ENCODE results near the gene TFE3. TPM values are rescaled to one million over a fixed set of nuclear protein-coding genes. Genes with fewer than 3 reads are reported as not detected.

Gene TFE3
- total RNA-seq, 1 experiment from 2014 or later, result 71.7 TPM

DNA sequence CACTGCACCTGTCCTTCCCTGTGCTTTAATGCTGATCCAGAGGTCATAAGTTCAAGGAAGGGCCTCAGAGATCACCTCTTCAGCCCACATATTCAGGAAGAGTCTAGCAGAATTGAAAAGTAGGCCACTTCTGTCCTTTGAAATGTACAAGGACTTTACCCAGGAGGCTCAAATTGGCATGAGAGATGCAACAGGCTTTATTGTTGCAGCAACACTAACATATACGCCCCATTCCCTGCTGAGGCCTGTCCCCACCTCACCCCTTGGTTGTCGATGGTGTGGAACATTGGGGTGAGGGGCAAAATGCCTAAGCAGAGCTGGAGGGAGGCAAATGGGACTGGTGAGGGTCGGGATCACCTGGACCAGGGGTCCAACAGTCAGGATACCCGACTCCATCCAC, 27.8 kb upstream of the TFE3 start:
- Mint-ChIP-seq H3K27me3 (ENCODE audit: insufficient read depth, unreplicated experiment) (no peaks in the 10 kb centered on the region), H3K4me3 (ENCODE audit: unreplicated experiment) (no peak overlapping the region), H3K36me3 (ENCODE audit: insufficient read depth, unreplicated experiment) (peaks cover 13% of the 10 kb centered on the region), H3K9me3 (ENCODE audit: unreplicated experiment) (no peaks in the 10 kb centered on the region), H3K27ac (ENCODE audit: low read depth, unreplicated experiment) (peak overlapping the region; percentile 51), H3K4me1 (ENCODE audit: insufficient read depth, unreplicated experiment) (peaks cover 10% of the 10 kb centered on the region)
- TF ChIP-seq, protein P1, sequence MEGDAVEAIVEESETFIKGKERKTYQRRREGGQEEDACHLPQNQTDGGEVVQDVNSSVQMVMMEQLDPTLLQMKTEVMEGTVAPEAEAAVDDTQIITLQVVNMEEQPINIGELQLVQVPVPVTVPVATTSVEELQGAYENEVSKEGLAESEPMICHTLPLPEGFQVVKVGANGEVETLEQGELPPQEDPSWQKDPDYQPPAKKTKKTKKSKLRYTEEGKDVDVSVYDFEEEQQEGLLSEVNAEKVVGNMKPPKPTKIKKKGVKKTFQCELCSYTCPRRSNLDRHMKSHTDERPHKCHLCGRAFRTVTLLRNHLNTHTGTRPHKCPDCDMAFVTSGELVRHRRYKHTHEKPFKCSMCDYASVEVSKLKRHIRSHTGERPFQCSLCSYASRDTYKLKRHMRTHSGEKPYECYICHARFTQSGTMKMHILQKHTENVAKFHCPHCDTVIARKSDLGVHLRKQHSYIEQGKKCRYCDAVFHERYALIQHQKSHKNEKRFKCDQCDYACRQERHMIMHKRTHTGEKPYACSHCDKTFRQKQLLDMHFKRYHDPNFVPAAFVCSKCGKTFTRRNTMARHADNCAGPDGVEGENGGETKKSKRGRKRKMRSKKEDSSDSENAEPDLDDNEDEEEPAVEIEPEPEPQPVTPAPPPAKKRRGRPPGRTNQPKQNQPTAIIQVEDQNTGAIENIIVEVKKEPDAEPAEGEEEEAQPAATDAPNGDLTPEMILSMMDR (IDR thresholded peaks at IDR 0.05; ENCODE audit: unreplicated experiment), result no peak
- intact Hi-C loops (cut with micrococcal nuclease), result no loop called here
- BruUV-seq (replicated peaks), result no TSS peak
- ChIA-PET CTCF (interaction anchor here (1.1 kb wide), 1 partner anchor 94 kb away, joined by 3 read pairs; no protein-coding TSS in a partner anchor), POLR2A (interaction anchor here (1.7 kb wide), 1 partner anchor 10 kb away, joined by 8 read pairs; no protein-coding TSS in a partner anchor)
- DNase-seq (ENCODE audit: unreplicated experiment), result no peak

DNA sequence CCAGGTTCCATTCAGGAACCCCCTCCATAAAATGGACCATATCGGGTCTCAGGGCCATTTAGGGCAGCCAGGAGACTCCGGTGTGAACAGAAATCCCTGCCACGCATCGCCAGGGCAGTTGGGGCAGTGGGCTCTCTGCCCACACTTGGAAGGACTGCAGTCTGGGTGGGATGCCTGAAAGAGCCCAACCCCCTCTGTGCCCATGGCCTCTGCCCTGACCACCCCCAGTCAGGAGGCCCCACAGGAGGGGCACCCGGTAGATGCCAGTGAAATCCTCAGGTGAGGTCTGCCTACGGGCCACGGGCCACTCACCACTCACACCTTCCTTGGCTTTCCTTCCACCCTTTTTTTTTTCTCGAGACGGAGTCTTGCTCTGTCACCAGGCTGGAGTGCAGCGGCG, 25.9 kb upstream of the TFE3 start:
- ChIA-PET CTCF (interaction anchor here (1.0 kb wide), 1 partner anchor 124 kb away, joined by 3 read pairs; no protein-coding TSS in a partner anchor), POLR2A (interaction anchor here (0.6 to 1.7 kb wide), 2 partner anchors 8 to 116 kb away, joined by 3 to 8 read pairs; no protein-coding TSS in a partner anchor)
- TF ChIP-seq, protein P1 (IDR thresholded peaks at IDR 0.05; ENCODE audit: unreplicated experiment), result no peak
- Mint-ChIP-seq H3K27me3 (ENCODE audit: insufficient read depth, unreplicated experiment) (no peaks in the 10 kb centered on the region), H3K36me3 (ENCODE audit: insufficient read depth, unreplicated experiment) (peaks cover 13% of the 10 kb centered on the region), H3K4me1 (ENCODE audit: insufficient read depth, unreplicated experiment) (peaks cover 10% of the 10 kb centered on the region), H3K9me3 (ENCODE audit: unreplicated experiment) (no peaks in the 10 kb centered on the region), H3K27ac (ENCODE audit: low read depth, unreplicated experiment) (no peak overlapping the region), H3K4me3 (ENCODE audit: unreplicated experiment) (no peak overlapping the region)
- no TSS peak for BruUV-seq (replicated peaks)
- no peak for DNase-seq (ENCODE audit: unreplicated experiment)
- intact Hi-C loops (cut with micrococcal nuclease), result no loop called here

DNA sequence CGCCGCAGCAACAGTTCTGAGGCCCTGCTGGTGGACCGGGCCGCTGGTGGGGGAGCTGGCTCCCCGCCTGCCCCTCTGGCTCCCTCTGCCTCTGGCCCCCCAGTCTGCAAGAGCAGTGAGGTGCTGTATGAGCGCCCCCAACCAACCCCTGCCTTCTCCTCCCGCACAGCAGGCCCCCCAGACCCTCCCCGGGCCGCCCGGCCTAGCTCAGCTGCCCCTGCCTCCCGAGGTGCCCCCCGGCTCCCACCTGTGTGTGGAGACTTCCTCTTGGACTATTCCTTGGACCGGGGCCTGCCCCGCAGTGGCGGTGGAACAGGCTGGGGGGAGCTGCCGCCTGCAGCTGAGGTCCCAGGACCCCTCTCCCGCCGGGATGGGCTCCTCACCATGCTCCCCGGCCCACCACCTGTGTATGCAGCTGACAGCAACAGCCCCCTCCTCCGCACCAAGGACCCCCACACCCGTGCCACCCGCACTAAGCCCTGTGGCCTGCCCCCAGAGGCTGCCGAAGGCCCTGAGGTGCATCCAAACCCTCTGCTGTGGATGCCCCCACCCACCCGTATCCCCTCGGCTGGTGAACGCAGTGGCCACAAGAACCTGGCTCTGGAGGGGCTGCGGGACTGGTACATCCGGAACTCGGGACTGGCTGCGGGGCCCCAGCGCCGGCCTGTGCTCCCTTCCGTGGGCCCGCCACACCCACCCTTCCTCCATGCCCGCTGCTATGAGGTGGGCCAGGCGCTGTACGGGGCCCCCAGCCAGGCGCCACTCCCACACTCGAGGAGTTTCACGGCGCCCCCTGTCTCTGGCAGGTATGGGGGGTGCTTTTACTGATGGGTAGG, 24.3 kb upstream of the TFE3 start:
- no peaks in the 10 kb centered on the region for H3K27me3 Mint-ChIP-seq (ENCODE audit: insufficient read depth, unreplicated experiment)
- no peak overlapping the region for H3K27ac Mint-ChIP-seq (ENCODE audit: low read depth, unreplicated experiment)
- H3K4me3 Mint-ChIP-seq (ENCODE audit: unreplicated experiment), result no peak overlapping the region
- POLR2A ChIA-PET, result no interaction called here
- peaks cover 10% of the 10 kb centered on the region for H3K36me3 Mint-ChIP-seq (ENCODE audit: insufficient read depth, unreplicated experiment)
- TF ChIP-seq, protein P1 (IDR thresholded peaks at IDR 0.05; ENCODE audit: unreplicated experiment), result no peak
- no peaks in the 10 kb centered on the region for H3K4me1 Mint-ChIP-seq (ENCODE audit: insufficient read depth, unreplicated experiment)
- no peak for DNase-seq (ENCODE audit: unreplicated experiment)
- intact Hi-C loops (cut with micrococcal nuclease), result no loop called here
- no peaks in the 10 kb centered on the region for H3K9me3 Mint-ChIP-seq (ENCODE audit: unreplicated experiment)
- BruUV-seq (replicated peaks), result no TSS peak
- CTCF ChIA-PET, result interaction anchor here (0.6 kb wide), 1 partner anchor 118 kb away, joined by 3 read pairs; no protein-coding TSS in a partner anchor

DNA sequence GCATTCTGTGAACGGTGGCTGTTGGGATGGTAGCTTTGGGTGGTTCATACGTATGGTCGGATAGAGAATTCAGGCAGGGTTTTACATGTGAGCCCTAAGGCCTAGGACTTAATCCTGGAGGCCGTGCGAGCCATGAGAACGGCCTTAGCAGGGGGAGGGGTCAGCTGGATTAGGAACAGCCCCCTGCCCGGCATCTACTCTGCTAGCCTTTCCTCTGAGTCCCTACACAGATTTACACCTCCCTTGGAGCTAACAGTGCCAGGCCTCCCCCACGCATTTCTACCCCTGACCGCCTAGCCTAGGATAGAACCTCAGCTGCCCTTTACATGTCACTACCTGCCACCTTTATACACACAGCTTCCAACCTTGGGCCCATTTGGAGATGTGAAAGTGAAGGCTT, 23.5 kb upstream of the TFE3 start:
- H3K27ac Mint-ChIP-seq (ENCODE audit: low read depth, unreplicated experiment), result no peak overlapping the region
- no peaks in the 10 kb centered on the region for H3K27me3 Mint-ChIP-seq (ENCODE audit: insufficient read depth, unreplicated experiment)
- ChIA-PET CTCF (no interaction called here), POLR2A (no interaction called here)
- DNase-seq (ENCODE audit: unreplicated experiment), result no peak
- peaks cover 10% of the 10 kb centered on the region for H3K36me3 Mint-ChIP-seq (ENCODE audit: insufficient read depth, unreplicated experiment)
- H3K9me3 Mint-ChIP-seq (ENCODE audit: unreplicated experiment), result no peaks in the 10 kb centered on the region
- BruUV-seq (replicated peaks), result no TSS peak
- H3K4me3 Mint-ChIP-seq (ENCODE audit: unreplicated experiment), result no peak overlapping the region
- intact Hi-C loops (cut with micrococcal nuclease), result no loop called here
- H3K4me1 Mint-ChIP-seq (ENCODE audit: insufficient read depth, unreplicated experiment), result no peaks in the 10 kb centered on the region
- TF ChIP-seq, protein P1 (IDR thresholded peaks at IDR 0.05; ENCODE audit: unreplicated experiment), result no peak

Measured in MCF 10A (cell line).